ENCODE measurements around the gene RBPMS2. TPM values are rescaled to one million over a fixed set of nuclear protein-coding genes. Genes with fewer than 3 reads are reported as not detected.
"Not testable (repeated sequence)": the region's sequence is repeated elsewhere in the genome, so short reads cannot be mapped to it uniquely, and the experiment has no call there.

The RBPMS2 gene
- total and polyA plus RNA-seq, 2 of the 4 experiments (the other 2 are of a cell fraction), result 2.8 TPM; not detected in 1

DNA sequence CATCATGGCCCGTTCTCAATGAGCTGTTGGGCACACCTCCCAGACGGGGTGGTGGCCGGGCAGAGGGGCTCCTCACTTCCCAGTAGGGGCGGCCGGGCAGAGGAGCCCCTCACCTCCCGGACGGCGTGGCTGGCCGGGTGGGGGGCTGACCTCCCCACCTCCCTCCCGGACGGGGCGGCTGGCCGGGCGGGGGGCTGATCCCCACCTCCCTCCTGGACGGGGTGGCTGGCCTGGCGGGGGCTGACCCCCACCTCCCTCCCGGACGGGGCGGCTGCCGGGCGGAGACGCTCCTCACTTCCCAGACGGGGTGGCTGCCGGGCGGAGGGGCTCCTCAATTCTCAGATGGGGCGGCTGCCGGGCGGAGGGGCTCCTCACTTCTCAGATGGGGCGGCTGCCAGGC lies 23.5 kb upstream of the RBPMS2 start:
- H3K4me2 ChIP-seq (ENCODE audit: low read depth, low read length); H4K8ac ChIP-seq (ENCODE audit: low read depth in 2 of 2, low read length in 2 of 2); H2AK9ac ChIP-seq (replicated peaks; ENCODE audit: low read depth, low read length, poor library complexity); H4K91ac ChIP-seq (ENCODE audit: insufficient read depth, low read depth, low read length); intact Hi-C loops (cut with micrococcal nuclease); H3K4me3 ChIP-seq (ENCODE audit: insufficient read depth, low read depth, low read length); POLR2A ChIA-PET (ENCODE audit: unreplicated experiment); H2BK5ac ChIP-seq (ENCODE audit: low read depth, low read length, poor library complexity, severe bottlenecking); H3K9ac ChIP-seq (ENCODE audit: low read depth, low read length); H3K27me3 ChIP-seq (ENCODE audit: control insufficient read depth, insufficient read depth, low read length); H3K14ac ChIP-seq (replicated peaks; ENCODE audit: low read depth, low read length); H3K23ac ChIP-seq (ENCODE audit: low read depth, low read length); BruUV-seq (replicated peaks); in situ Hi-C loops (cut with MboI; ENCODE audit: low sequenced_read_pairs); H3K18ac ChIP-seq (ENCODE audit: low read depth, low read length); H4K5ac ChIP-seq (ENCODE audit: low read depth, low read length); H2AFZ ChIP-seq (replicated peaks; ENCODE audit: low read length, poor library complexity); ATAC-seq (ENCODE audit: low read depth); H2AK5ac ChIP-seq (ENCODE audit: low read depth, low read length); dilution Hi-C loops (cut with HindIII; ENCODE audit: low sequenced_read_pairs, unreplicated experiment); H3K79me1 ChIP-seq (ENCODE audit: low read depth in 1 of 2, low read length in 2 of 2); H3K36me3 ChIP-seq (ENCODE audit: control insufficient read depth, insufficient read depth, low read length); H2BK15ac ChIP-seq (ENCODE audit: low read depth, low read length); H3K9me1 ChIP-seq (ENCODE audit: insufficient read depth, low read length); H2BK20ac ChIP-seq (ENCODE audit: low read depth, low read length); H3K56ac ChIP-seq (ENCODE audit: extremely low read depth, insufficient read depth, low read length); H2BK120ac ChIP-seq (ENCODE audit: low read depth, low read length); H3K4me1 ChIP-seq (ENCODE audit: control insufficient read depth, insufficient read depth, low read length); H3K9me3 ChIP-seq (ENCODE audit: control insufficient read depth, insufficient read depth, low read length); DNase-seq; CTCF ChIA-PET; H3K27ac ChIP-seq (ENCODE audit: insufficient read depth, low read length); H4K20me1 ChIP-seq (ENCODE audit: insufficient read depth, low read length); H3K4ac ChIP-seq (ENCODE audit: low read depth, low read length): not testable (repeated sequence)
- WGBS, 2 experiments (ENCODE audit: extremely low coverage in 2 of 2, insufficient read length in 1 of 2), result no CpG with 5 or more reads among the region's 29 CpGs

DNA sequence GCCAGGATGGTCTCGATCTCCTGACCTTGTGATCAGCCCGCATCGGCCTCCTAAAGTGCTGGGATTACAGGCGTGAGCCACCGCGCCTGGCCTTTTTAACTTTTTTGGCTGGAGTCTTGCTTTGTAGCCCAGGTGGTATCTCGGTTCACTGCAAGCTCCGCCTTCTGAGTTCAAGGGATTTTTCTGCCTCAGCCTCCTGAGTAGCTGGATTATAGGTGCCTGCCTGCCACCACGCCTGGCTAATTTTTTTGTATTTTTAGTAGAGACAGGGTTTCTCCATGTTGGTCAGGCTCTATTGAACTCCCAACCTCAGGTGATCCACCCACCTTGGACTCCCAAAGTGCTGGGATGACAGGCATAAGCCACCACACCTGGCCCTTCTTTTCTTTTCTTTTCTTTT lies 20.5 kb upstream of the RBPMS2 start:
- H3K14ac ChIP-seq (replicated peaks; ENCODE audit: low read depth, low read length); H4K8ac ChIP-seq (ENCODE audit: low read depth in 2 of 2, low read length in 2 of 2); H3K9ac ChIP-seq (ENCODE audit: low read depth, low read length); H4K5ac ChIP-seq (ENCODE audit: low read depth, low read length); H2BK120ac ChIP-seq (ENCODE audit: low read depth, low read length); H3K27ac ChIP-seq (ENCODE audit: insufficient read depth, low read length); H2AFZ ChIP-seq (replicated peaks; ENCODE audit: low read length, poor library complexity); H3K23ac ChIP-seq (ENCODE audit: low read depth, low read length); H3K56ac ChIP-seq (ENCODE audit: extremely low read depth, insufficient read depth, low read length); H4K20me1 ChIP-seq (ENCODE audit: insufficient read depth, low read length); dilution Hi-C loops (cut with HindIII; ENCODE audit: low sequenced_read_pairs, unreplicated experiment); H3K27me3 ChIP-seq (ENCODE audit: control insufficient read depth, insufficient read depth, low read length); H3K36me3 ChIP-seq (ENCODE audit: control insufficient read depth, insufficient read depth, low read length); H3K9me1 ChIP-seq (ENCODE audit: insufficient read depth, low read length); ATAC-seq (ENCODE audit: low read depth); BruUV-seq (replicated peaks); H2AK9ac ChIP-seq (replicated peaks; ENCODE audit: low read depth, low read length, poor library complexity); H3K4me1 ChIP-seq (ENCODE audit: control insufficient read depth, insufficient read depth, low read length); H3K4me2 ChIP-seq (ENCODE audit: low read depth, low read length); DNase-seq; intact Hi-C loops (cut with micrococcal nuclease); CTCF ChIA-PET; H2BK15ac ChIP-seq (ENCODE audit: low read depth, low read length); POLR2A ChIA-PET (ENCODE audit: unreplicated experiment); in situ Hi-C loops (cut with MboI; ENCODE audit: low sequenced_read_pairs); H2BK5ac ChIP-seq (ENCODE audit: low read depth, low read length, poor library complexity, severe bottlenecking); H3K9me3 ChIP-seq (ENCODE audit: control insufficient read depth, insufficient read depth, low read length); H3K79me1 ChIP-seq (ENCODE audit: low read depth in 1 of 2, low read length in 2 of 2); H3K4ac ChIP-seq (ENCODE audit: low read depth, low read length); H3K4me3 ChIP-seq (ENCODE audit: insufficient read depth, low read depth, low read length); H2AK5ac ChIP-seq (ENCODE audit: low read depth, low read length); H4K91ac ChIP-seq (ENCODE audit: insufficient read depth, low read depth, low read length); H3K18ac ChIP-seq (ENCODE audit: low read depth, low read length); H2BK20ac ChIP-seq (ENCODE audit: low read depth, low read length): not testable (repeated sequence)
- whole genome bisulfite sequencing, 2 experiments (ENCODE audit: extremely low coverage in 2 of 2, insufficient read length in 1 of 2), result 92% methylated on average over 4 of the region's 9 CpGs; no CpG with 5 or more reads in 1 of the 2 experiments

Measured in IMR-90 (cell line).